Activated gamma-delta T cell treated with Interleukin-2 at 50 U/mL for 16 hours (primary cell): Measurements from ENCODE around the gene OR8B12.
A peak's percentile ranks its signal among the peaks of the same experiment; 100 is the strongest.

Source experiments
- DNase-seq: peaks from one replicate; pipeline ENCODE4 v3.0.0-alpha.2; 2020

Gene OR8B12

DNA sequence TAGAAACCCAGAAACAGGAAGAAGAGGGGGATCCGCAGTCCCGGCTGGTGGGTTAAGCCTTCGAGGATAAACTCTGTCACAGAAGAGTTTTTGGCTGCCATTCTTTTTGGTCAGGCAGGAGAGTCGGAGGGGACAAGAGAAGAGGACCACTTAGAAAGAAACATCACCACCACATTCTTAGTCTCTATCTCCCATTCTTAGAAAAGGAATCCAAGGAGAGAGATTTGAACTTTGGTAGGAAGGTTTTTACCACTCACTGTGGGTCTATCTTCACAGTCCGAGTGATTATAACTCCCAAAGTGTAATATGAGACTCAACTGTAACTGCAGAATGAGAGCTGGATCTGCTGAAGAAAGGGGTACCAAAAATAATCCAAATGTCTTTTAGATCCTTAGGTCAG lies at the start of gene OR8B12:
Gene OR8B12 (minus strand): TSS at position 101 of the 400 bp plus-strand sequence. CDS start 0 bp downstream, at position 101.
- DNase-seq: no peak

GRCh38 chr11:124592627-124593026 lies 49.2 kb upstream of the OR8B12 start:
- DNase-seq: no peak

GRCh38 chr11:124591430-124591829 lies 48.0 kb upstream of the OR8B12 start:
- no peak for DNase-seq

DNA sequence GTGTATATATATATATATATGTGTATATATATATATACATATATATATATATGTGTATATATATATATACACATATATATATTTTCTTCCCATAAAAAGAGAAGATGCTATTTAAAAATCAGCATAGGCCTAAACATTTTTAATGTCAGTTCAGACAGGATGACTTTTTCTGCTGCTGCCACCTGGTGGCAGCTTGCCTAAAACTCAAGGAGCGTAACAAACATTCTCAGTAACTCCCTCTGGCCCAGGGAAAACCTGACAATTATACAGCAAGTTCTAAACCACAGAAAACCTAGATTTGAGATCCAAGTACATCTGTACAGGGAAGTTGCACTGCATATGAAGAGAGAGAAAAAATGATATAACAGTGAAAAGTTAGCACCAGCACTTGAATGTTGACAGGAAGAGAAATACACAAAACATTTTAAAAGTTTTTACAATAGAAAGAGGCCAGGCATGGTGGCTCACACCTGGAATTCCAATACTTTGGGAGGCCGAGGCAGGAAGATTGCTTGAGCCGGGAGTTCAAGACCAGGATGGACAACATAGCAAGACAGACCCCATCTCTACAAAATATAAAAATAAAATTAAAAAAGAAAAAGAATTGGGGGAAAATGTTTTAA lies 42.9 kb upstream of the OR8B12 start:
- DNase-seq: peak; percentile 26

GRCh38 chr11:124584681-124585372 lies 41.4 kb upstream of the OR8B12 start:
- no peak for DNase-seq

GRCh38 chr11:124583781-124584180 lies 40.3 kb upstream of the OR8B12 start:
- DNase-seq: no peak

- DNase-seq: no peak
Measured at GRCh38 chr11:124582565-124582964, 39.1 kb upstream of the OR8B12 start.

DNA sequence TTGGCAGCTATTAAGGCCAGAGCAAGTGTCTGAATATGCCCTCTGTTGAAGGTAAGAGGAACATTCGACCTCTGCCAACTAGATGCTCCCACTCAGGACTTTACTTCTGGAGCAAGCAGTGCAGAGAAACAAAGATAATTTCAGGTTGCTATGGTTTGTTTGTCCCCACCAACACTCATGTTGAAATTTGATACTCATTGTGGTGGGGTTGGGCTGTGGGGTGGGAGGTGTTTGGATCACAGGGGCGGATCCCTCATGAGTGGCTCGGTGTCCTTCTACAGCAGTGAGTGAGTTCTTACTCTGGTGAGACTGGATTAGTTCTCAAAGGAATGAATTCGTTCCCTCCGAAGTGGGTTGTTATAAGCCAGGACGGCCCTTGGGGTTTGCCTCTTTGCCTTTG lies 38.4 kb upstream of the OR8B12 start:
- no peak for DNase-seq

DNA sequence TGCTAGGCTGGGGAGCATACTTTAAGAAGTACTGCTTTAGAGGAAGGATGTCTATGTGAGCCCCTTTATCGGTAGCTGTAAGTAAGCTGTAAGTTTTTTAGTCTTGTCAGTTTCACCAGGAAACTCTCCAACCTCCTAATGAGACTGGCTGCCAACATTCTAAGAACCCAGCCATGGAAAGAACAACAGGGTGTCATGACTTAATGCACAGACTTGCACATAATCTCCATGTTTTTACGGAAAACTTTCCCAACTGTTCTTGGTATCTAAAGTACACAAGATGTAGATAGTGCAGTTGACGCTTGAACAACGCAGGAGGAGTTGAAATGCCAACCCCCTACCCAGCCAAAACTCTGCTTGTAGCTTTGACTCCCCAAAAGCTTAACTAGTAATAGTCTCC lies 35.3 kb upstream of the OR8B12 start:
- DNase-seq: no peak

GRCh38 chr11:124577716-124578427 lies 34.4 kb upstream of the OR8B12 start:
- DNase-seq: no peak

- DNase-seq: no peak
Measured at GRCh38 chr11:124570160-124570559, 26.7 kb upstream of the OR8B12 start.

DNA sequence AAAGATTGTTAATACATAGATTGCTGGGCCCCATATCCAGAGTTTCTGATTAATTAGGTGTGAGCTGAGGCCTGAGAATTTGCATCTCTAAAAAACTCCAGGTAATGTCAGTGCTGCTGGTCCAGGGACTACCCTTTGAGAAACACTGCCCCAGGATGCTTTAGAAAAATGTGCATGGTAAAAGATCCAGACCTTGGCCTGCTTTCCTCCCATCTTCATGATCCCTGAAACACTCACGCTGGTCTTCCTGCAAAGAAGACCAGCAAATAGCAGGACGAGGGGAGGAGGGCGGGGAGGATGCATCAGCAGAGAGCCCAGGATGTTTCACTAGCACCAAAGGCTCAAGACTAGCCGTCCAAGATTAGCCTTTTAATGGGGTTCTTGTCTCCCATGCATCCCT lies 26.2 kb upstream of the OR8B12 start, which contains the start of gene OR8A1:
Gene OR8A1 (plus strand): TSS at position 301 of the 400 bp plus-strand sequence. CDS start 123 bp downstream, outside the sequence.
- DNase-seq: no peak

DNA sequence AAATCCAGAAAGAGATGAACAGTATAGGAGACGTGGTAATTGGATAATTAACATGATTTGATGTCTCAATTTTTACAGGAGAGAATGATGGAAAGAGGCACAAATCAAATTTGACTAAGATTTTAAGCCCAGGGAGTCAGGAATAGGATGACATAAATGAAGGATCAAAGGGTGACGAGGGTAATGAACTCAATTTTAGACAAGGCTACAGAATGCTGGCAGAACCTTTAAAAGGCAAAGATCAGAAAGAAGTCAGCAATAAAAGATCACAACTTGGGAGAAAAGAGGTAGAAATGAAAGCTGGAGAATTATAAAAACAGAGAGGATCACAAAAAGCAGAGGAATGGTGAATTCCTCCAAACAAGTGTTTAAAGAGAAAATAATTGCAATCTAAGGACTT lies 13.4 kb upstream of the OR8B12 start:
- DNase-seq: no peak

- no peak for DNase-seq
Measured at GRCh38 chr11:124551987-124552386, 8.5 kb upstream of the OR8B12 start.

- no peak for DNase-seq
Measured at GRCh38 chr11:124551189-124551588, 7.7 kb upstream of the OR8B12 start.

DNA sequence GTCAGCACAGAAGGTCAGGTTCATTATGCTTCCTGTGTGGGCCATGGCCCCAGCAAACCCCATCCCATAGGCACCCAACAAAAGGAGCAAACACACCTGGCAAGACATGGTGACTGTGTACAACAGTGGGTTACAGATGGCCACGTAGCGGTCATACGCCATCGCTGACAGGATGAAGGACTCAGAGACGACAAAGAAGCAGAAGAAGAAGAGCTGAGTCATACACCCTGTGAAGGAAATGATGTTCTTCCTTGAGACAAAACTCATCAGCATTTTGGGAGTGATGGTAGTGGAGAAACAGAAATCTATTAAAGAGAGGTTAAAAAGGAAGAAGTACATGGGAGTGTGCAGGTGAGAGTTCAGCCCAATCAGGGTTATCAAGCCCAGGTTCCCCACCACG lies 309 bp downstream of the OR8B12 start:
- DNase-seq: no peak

DNA sequence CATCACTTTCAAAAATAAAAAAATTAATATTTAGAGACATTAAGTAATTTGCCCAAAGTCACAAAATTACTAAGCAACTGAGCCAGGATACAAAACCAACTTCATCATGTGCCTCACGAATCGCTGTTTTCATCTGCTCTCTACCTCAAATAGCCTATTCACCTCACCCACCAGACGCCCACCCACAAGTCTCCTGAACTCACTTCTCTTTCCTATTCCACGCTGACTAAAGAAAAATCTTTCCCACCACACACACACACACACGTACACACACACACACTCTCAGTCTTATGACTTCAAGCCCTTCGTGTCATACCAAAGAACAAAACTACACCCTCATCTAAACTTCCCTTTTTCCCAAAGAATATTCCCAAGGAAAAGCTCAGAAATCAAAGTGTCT lies 2.2 kb downstream of the OR8B12 start:
- DNase-seq: no peak

DNA sequence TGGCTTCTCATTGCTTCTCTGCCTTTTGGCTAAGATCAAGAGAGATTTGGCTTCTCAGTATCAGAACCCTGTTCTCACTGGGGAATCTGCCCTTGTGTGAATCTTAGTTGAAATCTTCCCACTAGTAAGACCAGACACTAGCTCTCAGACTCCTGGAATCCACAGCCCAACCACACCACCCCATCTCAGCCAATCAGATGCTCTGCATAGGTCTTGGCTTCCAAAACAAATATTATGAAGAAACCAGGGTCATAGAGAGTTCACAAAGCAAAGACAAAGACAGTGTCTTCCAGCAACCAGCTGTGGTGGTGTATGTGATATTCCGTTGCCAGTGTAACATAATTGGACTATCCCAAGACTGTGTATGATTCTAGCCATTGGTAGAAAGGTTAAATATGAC lies 5.4 kb downstream of the OR8B12 start:
- DNase-seq: no peak

DNA sequence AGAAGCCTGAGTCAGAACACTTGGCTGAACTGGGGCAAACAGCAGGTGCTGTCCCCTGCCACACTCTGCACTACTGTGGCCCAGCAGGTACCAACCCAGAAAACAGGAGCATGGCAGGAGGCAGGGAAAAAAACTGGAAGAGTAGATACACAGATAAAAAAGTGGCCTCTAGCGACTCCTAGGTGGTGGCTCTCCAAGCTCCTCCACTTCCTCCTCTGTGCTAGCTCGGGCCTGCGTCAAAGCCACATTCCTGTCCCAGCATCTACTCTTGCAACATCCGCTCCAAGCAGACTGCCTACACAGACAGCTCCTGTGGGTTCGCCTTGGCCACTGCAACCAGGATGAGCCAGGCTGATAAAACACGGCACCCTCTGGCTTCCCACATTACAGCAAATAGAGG lies 6.9 kb downstream of the OR8B12 start:
- no peak for DNase-seq

DNA sequence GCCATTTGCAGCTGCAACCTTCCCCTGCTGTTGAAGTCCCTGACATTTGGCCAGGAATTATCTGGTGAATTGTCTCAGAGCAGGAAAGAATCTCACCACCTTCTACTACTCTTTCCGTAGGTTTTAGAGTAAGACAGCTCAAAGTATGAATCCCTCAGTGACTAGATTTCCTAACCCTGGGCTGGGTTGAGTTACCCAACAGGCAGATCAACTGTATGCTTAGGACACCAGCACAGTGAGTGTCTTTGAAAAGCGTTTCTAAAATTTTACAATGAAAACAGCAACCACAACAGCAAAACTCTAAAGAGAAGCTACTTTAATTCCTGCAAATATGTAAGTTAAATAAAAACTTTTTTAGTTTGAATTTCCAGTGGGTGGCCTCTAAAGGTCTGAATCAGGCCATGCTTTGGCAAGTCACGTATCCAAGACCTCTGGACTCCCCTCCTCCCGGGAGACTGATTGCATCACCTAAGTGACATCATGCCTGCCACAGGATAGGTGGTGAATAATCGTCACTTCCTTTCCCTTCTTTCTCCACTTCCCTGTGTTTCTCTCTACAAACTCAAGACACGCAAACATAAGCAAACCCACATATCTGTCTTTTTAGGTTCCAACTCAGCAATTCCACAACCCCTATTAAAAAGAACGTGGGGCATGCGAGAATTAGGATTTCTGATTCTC lies 7.8 kb downstream of the OR8B12 start:
- DNase-seq: no peak

DNA sequence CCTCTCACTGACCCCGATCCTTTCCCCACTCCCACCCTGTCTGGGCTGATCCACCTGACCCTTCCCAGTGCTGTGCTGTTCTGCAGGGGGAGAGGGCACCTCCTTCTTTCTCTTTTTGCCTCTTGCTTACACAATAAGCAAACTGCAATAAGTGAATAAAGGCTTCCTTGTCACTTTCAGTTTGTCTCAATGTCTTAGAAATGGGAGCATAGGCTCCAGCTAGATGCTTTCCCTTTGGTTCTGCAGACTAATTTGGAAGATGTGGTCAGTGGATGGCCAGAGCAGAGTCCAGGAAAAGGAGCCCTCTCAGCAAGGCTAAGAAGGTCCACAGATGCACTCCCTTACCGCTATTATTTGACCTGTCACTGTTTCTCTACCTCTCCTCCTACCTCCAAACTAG lies 9.4 kb downstream of the OR8B12 start:
- no peak for DNase-seq

DNA sequence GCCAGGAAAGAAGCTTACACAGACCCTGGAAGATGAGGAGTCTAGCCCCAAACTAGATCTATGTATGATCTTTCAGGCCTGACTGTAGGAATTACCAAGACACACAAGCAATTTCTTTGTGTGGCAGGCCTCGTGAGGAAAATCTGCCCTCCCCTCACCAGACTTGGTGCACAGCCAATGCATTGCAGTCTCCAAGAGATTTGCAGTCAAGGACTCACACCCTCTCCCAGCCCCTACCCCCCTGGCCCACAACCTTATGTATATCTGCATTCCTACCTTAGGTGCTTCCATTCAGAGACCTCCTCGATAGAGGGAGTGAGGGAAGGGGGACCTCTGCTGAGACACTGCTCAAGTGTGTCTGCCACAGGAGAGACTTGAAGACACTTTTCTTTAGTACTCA lies 9.8 kb downstream of the OR8B12 start:
- no peak for DNase-seq

DNA sequence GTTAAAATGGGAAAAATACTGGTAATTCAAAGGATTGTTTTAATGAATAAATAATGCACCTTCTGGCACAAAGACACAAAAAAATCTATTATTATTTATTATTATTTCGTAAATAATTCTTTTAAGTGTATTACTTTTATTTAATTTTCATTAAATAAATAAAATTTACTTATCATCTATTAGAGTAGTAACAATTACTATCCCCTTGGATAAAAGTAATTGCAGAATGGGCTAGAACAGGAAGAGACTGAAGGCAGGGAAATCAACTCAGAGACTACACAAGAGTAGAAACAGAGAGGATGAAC lies 23.0 kb downstream of the OR8B12 start:
- no peak for DNase-seq
